Hypothalamus (tissue), 51 donors: Measurements from ENCODE around the gene SNX5.

ENCODE experiments used
- DNase-seq, 51 donors: peaks; one replicate each; lab custom pipeline; 2025; lab: John Stamatoyannopoulos, UW

The SNX5 gene

GRCh38 chr20:17968366-17969277 lies at the start of gene SNX5, which contains the start of gene MGME1:
SNX5 (minus strand) TSS chr20:17968794; CDS start chr20:17968425, 369 bp downstream.
MGME1 (plus strand) TSS chr20:17969018; CDS start chr20:17969860, 842 bp downstream.
- peak; percentile 83 to 100 (median 99) for DNase-seq

GRCh38 chr20:18018100-18018499 lies 49.5 kb upstream of the SNX5 start:
- DNase-seq = no peak

GRCh38 chr20:18016772-18017171 lies 48.2 kb upstream of the SNX5 start:
- no peak for DNase-seq

GRCh38 chr20:18014411-18014810 lies 45.8 kb upstream of the SNX5 start:
- DNase-seq = no peak

GRCh38 chr20:18012901-18013300 lies 44.3 kb upstream of the SNX5 start:
- DNase-seq = no peak

GRCh38 chr20:18011951-18012645 lies 43.5 kb upstream of the SNX5 start:
- DNase-seq = no peak

GRCh38 chr20:18011482-18011881 lies 42.9 kb upstream of the SNX5 start:
- DNase-seq = no peak

- DNase-seq = no peak
These were observed 40.5 kb upstream of the SNX5 start for GRCh38 chr20:18009116-18009515.

- peak in 6 of 51 donors; percentile 2 to 37 (median 8) for DNase-seq
These were observed 39.1 kb upstream of the SNX5 start for GRCh38 chr20:18007534-18008292.

GRCh38 chr20:18006684-18007083 lies 38.1 kb upstream of the SNX5 start:
- no peak for DNase-seq

- DNase-seq = no peak
These were observed 37.4 kb upstream of the SNX5 start for GRCh38 chr20:18005990-18006364.

GRCh38 chr20:18005170-18005989 lies 36.8 kb upstream of the SNX5 start:
- peak in 1 of 51 donors; percentile 60 for DNase-seq

GRCh38 chr20:18004384-18005031 lies 35.9 kb upstream of the SNX5 start:
- no peak for DNase-seq

- DNase-seq = no peak
These were observed 35.3 kb upstream of the SNX5 start for GRCh38 chr20:18003897-18004296.

GRCh38 chr20:18001131-18001921 lies 32.7 kb upstream of the SNX5 start:
- DNase-seq = peak in 32 of 51 donors; percentile 7 to 78 (median 40)

GRCh38 chr20:17999566-17999965 lies 31.0 kb upstream of the SNX5 start:
- DNase-seq = no peak

GRCh38 chr20:17998446-17998845 lies 29.9 kb upstream of the SNX5 start:
- DNase-seq = no peak

- peak in 7 of 51 donors; percentile 6 to 52 (median 28) for DNase-seq
These were observed 27.6 kb upstream of the SNX5 start for GRCh38 chr20:17995967-17996819.
